ENCODE measurements around the gene FHOD3.

DNA sequence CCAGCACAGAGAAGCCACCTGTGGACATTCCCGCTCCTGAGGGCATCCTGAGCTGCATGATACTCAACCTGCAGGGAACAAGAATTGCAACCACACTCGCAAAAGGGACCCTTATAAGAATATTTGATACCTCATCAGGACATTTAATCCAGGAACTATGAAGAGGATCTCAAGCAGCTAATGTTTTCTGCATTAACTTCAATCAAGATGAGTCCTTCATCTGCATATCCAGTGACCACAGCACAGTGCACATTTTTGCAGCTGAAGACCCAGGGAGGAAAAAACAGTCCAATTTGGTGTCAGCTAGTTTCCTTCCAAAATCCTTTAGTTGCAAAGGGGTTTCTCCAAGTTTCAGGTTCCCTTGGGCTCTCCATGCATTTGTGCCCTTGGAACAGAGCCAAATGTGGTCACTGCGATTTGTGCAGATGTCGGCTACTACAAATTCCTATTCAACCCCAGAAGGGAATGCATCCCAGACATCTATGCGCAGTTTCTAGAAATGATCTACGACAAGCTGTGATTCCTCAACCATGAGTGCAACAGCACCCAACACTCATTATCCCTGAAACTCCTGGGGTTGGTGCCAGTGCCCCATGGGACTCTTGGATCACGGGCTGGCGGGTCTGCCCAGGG, 23.3 kb upstream of the FHOD3 start:
- no peak for TF ChIP-seq GATA2 (IDR thresholded peaks at IDR 0.05; ENCODE audit: low read depth, low read length)
- no peak for TF ChIP-seq GATA3 (IDR thresholded peaks at IDR 0.05; ENCODE audit: low read depth, low read length)

Data from SH-SY5Y (cell line).